ENCODE results near the gene MRLN. TPM values are rescaled to one million over a fixed set of nuclear protein-coding genes. Genes with fewer than 3 reads are reported as not detected.
A peak's percentile ranks its signal among the peaks of the same experiment; 100 is the strongest.
"Not testable (repeated sequence)": the region's sequence is repeated elsewhere in the genome, so short reads cannot be mapped to it uniquely, and the experiment has no call there.

Gene MRLN
- total RNA-seq = 15.7 TPM

DNA sequence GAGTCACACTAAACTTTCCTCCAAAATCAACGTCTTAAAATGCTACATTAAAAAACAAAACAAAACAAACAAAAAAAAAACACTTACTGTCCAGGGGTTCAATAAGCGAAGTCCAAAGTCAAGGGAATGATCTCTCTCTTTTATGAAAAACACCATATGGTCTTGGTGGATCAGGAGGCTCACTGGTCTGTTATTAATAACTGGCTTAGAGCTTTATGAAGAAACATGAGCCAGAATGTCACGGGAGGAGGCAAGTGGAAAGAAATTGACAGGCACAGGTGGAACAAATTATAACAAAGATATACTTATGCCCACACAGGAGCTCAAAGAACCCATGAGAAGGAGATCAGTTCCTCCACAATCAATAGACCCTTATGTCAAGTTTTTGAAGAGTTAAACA lies at the start of gene MRLN:
Gene MRLN (minus strand): TSS at position 189 of the 400 bp plus-strand sequence.
- peak; percentile 1 for DNase-seq

DNA sequence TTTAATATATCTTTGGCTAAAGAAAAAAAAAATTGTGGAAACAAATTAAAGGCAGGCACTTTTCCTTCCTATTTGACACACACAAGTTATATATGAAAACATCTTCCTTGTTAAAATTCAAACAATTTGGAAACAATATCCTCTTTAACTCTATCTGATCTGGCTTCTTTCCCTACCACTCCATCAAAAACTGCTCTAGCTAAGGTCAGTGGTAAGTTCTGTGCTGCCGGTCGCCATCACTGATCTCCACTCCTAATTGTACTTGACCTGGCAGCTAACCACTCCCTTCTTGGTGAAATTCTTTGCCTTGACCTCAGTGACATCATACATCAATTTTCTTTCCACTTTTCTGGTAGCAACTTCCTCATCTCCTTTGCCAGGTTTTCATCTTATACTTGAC lies 47.9 kb upstream of the MRLN start:
- DNase-seq = no peak

DNA sequence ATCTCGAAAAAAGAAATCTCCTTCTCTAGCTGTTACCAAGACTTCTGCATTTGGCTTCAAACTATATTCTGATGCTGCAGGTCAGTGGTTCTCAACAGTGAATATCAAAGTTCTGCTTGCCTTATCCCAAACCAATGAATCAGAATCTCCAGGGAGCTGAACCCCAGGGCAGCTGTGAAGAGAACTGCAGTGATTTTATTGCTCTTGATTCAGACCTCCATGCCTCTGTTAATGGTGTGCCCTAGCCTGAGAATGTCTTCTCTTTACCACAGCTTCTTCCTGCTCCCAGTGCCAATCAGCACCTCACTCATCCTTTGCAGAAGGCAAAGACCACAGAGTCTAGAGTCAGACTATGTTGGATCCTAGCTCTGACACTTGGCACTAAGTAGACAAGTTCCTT lies 46.2 kb upstream of the MRLN start:
- DNase-seq = no peak

DNA sequence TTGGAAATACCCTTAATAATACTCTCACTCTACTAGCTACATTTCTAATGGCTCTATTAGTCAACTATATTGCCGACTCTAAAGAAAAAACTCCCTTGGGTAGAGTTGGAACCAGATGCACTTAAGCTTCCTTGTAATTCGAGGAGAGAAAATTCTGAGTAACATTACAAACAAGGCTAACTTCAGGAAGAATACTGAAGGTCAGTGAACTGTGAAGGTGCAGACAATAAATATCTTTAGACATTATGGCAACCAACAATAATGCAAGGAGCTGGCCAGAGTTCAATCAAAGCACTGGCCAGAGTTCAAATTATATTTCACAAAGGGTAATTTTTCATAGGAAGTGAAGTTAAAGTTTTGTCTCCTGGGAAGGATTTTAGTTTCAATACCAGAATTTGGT lies 40.7 kb upstream of the MRLN start:
- no peak for DNase-seq

- DNase-seq = no peak
Observed at GRCh38 chr10:59792812-59793211, 39.6 kb upstream of the MRLN start.

DNA sequence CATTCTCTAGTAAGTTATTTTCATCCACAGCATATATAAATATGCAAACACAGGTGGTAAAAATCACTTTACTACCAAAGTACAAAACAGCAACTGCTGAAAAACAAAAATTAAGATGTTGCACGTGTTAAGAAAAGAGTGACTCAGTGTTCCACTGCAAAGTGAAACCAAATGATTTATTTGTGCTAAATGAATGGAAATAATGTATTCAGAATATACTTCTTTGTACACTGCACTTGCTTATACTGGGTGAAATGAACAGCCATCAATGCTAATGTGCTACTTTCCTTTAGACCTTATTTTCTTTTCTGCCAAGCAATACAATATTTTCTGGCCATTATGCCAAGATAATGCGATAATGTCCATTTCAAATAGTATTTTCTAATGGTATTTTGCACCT lies 38.3 kb upstream of the MRLN start:
- DNase-seq = no peak

DNA sequence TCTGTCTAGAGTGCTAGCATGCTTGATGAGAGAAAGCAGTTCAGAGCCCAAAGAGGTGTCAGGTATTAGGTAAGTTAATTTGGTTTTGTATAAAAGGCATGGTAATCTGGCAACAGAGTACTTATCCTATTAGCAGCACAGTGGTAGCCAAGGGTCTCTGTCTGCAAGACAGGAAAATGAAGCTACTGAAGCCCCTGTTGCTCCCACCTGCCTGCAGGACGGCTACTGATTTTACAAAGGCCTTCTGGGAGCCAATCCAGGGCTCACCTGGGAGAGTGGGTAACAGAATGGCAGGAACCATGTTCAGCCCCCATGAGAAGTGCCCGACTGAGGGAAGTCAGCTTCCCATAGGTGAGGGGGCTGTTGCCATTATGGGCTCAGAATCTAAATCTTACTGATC lies 36.8 kb upstream of the MRLN start:
- DNase-seq = not testable (repeated sequence)

GRCh38 chr10:59788914-59789313 lies 35.7 kb upstream of the MRLN start:
- DNase-seq = not testable (repeated sequence)

DNA sequence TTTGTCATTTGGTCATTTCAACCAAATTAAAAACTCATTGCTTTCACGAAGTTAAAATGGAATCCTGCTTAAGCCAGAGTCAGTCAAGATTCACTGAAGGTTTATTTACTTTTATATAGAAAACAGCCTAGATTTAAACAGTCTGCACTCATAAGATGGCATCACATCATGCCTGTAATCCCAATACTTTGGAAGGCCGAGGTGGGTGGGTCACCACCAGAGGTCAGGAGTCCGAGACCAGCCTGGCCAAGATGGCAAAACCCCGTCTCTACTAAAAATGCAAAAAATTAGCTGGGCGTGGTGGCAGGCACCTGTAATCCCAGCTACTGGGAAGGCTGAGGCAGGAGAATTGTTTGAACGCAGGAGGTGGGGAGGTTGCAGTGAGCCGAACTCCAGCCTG lies 33.8 kb upstream of the MRLN start:
- not testable (repeated sequence) for DNase-seq

GRCh38 chr10:59785476-59785875 lies 32.2 kb upstream of the MRLN start:
- DNase-seq = not testable (repeated sequence)

GRCh38 chr10:59781511-59781910 lies 28.3 kb upstream of the MRLN start:
- no peak for DNase-seq

- peak; percentile 35 for DNase-seq
Observed at GRCh38 chr10:59779756-59780533, 26.7 kb upstream of the MRLN start.

- no peak for DNase-seq
Observed at GRCh38 chr10:59774451-59774850, 21.2 kb upstream of the MRLN start.

DNA sequence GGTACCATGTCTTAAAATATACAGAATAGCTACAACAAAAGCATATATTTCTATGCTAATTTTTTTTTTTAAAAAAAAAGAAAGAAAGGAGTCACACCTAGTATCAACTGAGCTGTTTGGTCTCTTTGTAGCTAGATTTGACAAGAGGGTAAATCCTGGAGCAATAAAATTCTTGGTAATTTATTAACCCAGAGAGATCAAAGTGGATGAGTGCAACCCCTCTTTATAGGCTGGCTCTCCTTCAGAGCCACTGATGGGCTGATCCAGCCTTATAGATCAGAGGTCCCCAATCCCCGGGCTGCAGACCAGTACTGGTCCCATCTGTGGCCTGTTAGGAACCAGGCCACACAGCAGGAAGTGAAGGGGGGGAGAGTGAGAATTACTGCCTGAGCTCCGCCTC lies 19.8 kb upstream of the MRLN start:
- no peak for DNase-seq

GRCh38 chr10:59771162-59771807 lies 18.0 kb upstream of the MRLN start:
- DNase-seq = no peak

GRCh38 chr10:59770689-59771088 lies 17.4 kb upstream of the MRLN start:
- DNase-seq = no peak

DNA sequence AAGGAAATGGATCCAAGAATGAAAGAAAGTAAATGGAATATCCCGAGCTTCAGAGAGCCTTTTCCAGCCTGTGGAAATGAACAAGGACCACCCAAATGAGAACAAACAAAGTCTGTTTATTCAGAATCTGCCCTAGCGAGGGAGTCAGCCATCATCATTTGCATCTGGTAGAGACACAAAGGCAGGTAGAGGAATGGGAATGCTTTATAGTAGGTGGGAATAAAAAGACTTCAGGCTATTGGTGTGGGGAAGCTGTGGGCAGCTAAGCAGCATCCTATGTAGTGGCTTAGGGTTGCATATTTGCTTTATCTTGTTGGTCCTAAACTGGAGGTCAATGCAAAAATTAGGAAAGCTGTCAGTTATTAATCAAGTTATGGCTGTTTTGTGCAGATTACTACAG lies 9.2 kb upstream of the MRLN start:
- DNase-seq = no peak

- DNase-seq = no peak
Observed at GRCh38 chr10:59757966-59758365, 4.7 kb upstream of the MRLN start.

- DNase-seq = no peak
Observed at GRCh38 chr10:59754951-59755350, 1.7 kb upstream of the MRLN start.

DNA sequence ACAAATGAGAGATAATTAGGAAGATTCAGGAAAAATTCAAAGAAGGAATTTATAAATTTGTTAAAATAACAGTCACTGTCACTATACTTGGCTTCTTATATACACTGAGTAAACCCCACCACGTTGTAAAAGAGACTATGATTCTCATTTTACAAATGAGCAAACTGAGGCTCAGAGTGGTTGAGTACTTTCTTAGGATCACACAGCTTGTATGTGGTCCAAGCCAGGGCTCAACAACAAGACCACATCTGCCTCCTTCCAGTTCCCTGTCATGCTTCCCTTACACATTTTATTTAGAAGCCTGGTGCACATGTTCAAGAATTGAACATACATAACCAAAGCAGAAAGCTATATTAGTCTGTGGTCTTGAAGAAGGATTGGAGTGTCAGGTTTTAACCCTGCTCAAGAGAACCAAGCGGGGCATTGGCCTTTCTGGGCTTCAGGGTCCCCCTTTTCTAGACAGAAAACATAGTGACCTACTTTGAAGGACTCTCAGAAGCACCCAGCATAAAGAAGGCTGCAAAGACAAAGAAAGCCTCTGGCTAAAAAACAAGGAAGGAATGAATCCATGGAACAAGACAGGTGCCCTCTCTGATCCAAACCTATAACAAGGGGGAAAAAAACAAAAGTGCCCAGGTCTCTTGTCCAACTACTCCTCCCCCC lies 846 bp downstream of the MRLN start:
- no peak for DNase-seq

- no peak for DNase-seq
Observed at GRCh38 chr10:59750155-59750945, 2.9 kb downstream of the MRLN start.

DNA sequence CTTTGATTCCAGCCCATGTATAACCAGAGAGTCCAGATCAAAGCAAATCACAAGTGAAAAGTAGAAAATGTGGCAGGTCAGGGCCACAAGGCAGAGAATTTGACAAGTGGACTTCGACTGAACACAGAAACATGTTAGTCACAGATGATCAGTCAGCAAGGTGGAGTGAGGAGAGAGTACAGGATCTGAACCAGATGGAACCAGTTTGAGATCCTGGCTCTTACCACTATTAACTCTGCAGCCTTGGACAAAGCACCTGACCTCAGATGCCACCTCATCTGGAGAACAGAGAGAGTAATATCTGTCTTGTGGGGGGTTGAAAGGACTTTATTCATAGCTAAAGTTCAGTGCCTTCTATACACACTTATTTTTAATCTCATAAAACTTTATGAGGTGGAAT lies 4.4 kb downstream of the MRLN start:
- DNase-seq = no peak

- DNase-seq = no peak
Observed at GRCh38 chr10:59745163-59745650, 8.0 kb downstream of the MRLN start.
